Measurements from ENCODE around the gene DHX29. TPM values are rescaled to one million over a fixed set of nuclear protein-coding genes. Genes with fewer than 3 reads are reported as not detected.

The DHX29 gene
- total RNA-seq, 2 donors from 2014 or later = 29.5 to 35.6 TPM

GRCh38 chr5:55231029-55231918 lies 76.2 kb downstream of the DHX29 start:
- Histone ChIP-seq H3K27ac (no peak overlapping the region), H3K9me3 (no peaks in the 10 kb centered on the region), H3K4me1 (ENCODE audit: control insufficient read depth in 1 of 2, low read depth in 2 of 2) (peaks cover 22 to 54% of the 10 kb centered on the region in 2 donors), H3K4me3 (peak overlapping the region; percentile 85), H3K36me3 (no peaks in the 10 kb centered on the region), H3K27me3 (replicated peaks; ENCODE audit: insufficient read depth) (peaks cover 31% of the 10 kb centered on the region)
- TF ChIP-seq, protein P1, sequence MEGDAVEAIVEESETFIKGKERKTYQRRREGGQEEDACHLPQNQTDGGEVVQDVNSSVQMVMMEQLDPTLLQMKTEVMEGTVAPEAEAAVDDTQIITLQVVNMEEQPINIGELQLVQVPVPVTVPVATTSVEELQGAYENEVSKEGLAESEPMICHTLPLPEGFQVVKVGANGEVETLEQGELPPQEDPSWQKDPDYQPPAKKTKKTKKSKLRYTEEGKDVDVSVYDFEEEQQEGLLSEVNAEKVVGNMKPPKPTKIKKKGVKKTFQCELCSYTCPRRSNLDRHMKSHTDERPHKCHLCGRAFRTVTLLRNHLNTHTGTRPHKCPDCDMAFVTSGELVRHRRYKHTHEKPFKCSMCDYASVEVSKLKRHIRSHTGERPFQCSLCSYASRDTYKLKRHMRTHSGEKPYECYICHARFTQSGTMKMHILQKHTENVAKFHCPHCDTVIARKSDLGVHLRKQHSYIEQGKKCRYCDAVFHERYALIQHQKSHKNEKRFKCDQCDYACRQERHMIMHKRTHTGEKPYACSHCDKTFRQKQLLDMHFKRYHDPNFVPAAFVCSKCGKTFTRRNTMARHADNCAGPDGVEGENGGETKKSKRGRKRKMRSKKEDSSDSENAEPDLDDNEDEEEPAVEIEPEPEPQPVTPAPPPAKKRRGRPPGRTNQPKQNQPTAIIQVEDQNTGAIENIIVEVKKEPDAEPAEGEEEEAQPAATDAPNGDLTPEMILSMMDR (IDR thresholded peaks at IDR 0.05) = no peak
- no peak for DNase-seq (ENCODE audit: low spot score)
- no peak for ATAC-seq (ENCODE audit: insufficient number of reproducible peaks, low FRiP score, low read depth)

DNA sequence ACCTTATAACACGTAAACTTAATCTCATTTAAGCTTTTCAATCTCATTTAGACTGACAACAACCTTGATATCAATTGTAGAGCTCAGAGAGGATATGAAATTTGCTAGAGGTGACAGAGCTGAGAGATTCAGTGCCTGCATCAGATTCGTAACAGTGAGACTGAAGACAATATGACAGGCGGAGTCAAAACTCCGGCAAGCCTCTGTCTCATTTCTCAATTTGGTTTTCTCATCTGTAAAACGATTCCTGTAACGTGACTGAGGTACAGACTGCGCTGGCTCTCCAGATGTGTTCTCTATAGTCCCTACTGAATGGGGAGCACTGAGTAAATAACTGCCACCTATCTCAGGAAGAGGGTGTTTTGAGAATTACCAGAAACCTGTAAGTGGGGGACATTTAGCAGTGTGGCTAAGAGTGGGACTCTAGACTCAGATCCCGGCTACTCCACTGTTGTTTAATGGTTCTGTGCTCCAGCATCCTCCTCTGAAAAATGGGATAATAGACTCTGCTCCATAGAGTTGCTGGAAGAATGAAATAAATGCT lies 77.3 kb downstream of the DHX29 start:
- ATAC-seq (ENCODE audit: insufficient number of reproducible peaks, low FRiP score, low read depth) (no peak), DNase-seq (ENCODE audit: low spot score) (no peak)
- Histone ChIP-seq H3K4me1 (ENCODE audit: control insufficient read depth in 1 of 2, low read depth in 2 of 2) (peaks cover 22 to 56% of the 10 kb centered on the region in 2 donors), H3K9me3 (no peaks in the 10 kb centered on the region), H3K36me3 (no peaks in the 10 kb centered on the region), H3K27me3 (replicated peaks; ENCODE audit: insufficient read depth) (peaks cover 31% of the 10 kb centered on the region), H3K27ac (no peak overlapping the region), H3K4me3 (no peak overlapping the region)
- TF ChIP-seq, protein P1 (IDR thresholded peaks at IDR 0.05) = no peak

GRCh38 chr5:55227664-55228430 lies 79.6 kb downstream of the DHX29 start:
- peaks cover 34% of the 10 kb centered on the region for H3K27me3 ChIP-seq (replicated peaks; ENCODE audit: insufficient read depth)
- H3K9me3 ChIP-seq = no peaks in the 10 kb centered on the region
- DNase-seq (ENCODE audit: low spot score) = no peak
- peaks cover 19 to 41% of the 10 kb centered on the region in 2 donors for H3K4me1 ChIP-seq (ENCODE audit: control insufficient read depth in 1 of 2, low read depth in 2 of 2)
- TF ChIP-seq, protein P1 (IDR thresholded peaks at IDR 0.05) = no peak
- no peak for ATAC-seq (ENCODE audit: insufficient number of reproducible peaks, low FRiP score, low read depth)
- peak overlapping the region; percentile 74 for H3K4me3 ChIP-seq
- H3K27ac ChIP-seq = no peak overlapping the region
- no peaks in the 10 kb centered on the region for H3K36me3 ChIP-seq

DNA sequence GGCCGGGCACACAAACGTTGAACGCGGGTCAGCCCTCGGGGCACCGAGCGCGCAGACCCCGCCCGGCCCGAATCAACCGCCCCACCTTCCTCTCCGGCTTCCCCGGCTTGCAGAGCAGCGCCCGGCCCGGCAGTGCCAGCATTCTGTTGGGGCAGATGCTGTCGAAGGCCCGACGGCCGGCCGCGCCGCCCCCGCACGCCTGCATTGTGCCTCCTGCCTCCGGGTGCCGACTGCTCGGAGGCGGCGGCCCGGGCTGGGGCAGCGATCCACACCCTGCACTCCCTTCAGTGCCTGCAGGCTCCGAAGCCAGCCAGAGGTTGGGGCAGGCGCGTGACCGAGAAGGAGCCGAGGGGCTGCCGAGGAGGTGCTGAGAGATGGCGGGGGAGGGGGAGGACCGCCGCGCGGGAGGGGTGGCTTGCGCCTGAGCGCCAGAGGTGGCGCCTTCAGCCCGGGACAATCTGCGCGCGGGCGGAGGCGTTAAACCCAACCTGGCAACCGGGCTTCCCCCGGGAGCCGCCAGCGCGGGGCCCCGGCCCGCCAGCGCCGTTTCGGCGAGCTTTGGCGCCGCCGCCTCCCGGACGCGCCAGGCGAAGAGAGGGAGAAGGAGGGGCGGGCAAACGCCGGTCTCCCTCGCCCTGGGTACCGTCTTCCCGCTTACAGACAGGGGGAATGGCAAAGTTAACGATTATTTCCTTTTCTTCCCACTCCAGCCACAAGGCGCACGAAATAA lies 80.4 kb downstream of the DHX29 start, which contains the start of gene MCIDAS:
MCIDAS (minus strand) TSS at position 382 of the 730 bp plus-strand sequence; CDS start at position 205, 177 bp downstream.
- DNase-seq (ENCODE audit: low spot score) (no peak), ATAC-seq (ENCODE audit: insufficient number of reproducible peaks, low FRiP score, low read depth) (no peak)
- peak within 1 kb of the TSS; percentile 74 for H3K4me3 ChIP-seq
- peaks cover 42% of the 10 kb centered on the region for H3K27me3 ChIP-seq (replicated peaks; ENCODE audit: insufficient read depth)
- TF ChIP-seq, protein P1 (IDR thresholded peaks at IDR 0.05) = peak; percentile 26
- H3K36me3 ChIP-seq = no peaks in the 10 kb centered on the region
- H3K4me1 ChIP-seq (ENCODE audit: control insufficient read depth in 1 of 2, low read depth in 2 of 2) = peaks cover 16 to 33% of the 10 kb centered on the region in 2 donors
- H3K27ac ChIP-seq = no peak within 1 kb of the TSS
- H3K9me3 ChIP-seq = no peaks in the 10 kb centered on the region
